Heart left ventricle (tissue), 13 donors: Measurements from ENCODE around the gene MTARC2.

Experiments used
- POLR2A ChIP-seq, 2 donors: fragments of 450-650 bp; IDR thresholded peaks; one replicate each; pipeline ENCODE4 v1.6.1; 2017; ENCODE audit warnings: antibody characterized with exemption in 2 of 2, mild to moderate bottlenecking in 2 of 2, moderate library complexity in 2 of 2
- TF ChIP-seq, protein P1 (sequence below), 12 donors: fragments of 200-600 bp; sonication (generic) in 4 of 12; IDR thresholded peaks; one replicate each; pipeline versions ENCODE4 v1.5.0 to v1.8.0; 2018 to 2022; ENCODE audit warnings: antibody characterized with exemption in 12 of 12, mild to moderate bottlenecking in 5 of 12
- donor health status: ischemic (EF 13 %, LVEDD 7.1; RV severe dilation, severe dysfunction).
- donor health status: DM: no; HTN: yes; CAD: no.
- donor health status: DM: no; HTN: no; CAD: no.
- donor health status: ischemic (EF 25% LVEDD 6.9; RV normal size, moderate dysfunction).
- donor health status: ischemic (EF 25% LVEDD 5.7; RV mildly dilated, moderate dysfunction).
- donor health status: ischemic (EF 35%, LVEDD 5.7; RV mildly dilated, moderate dysfunction).
- donor health status: nonischemic (EF 11% LVEDD 7.7; RV severe dilation, severe dysfunction).
- donor health status: DM: yes; HTN: yes; CAD: no.
- donor health status: PGD.
- donor health status: ischemic (EF 29% LVEDD 5.4; RV normal size, mild dysfunction).
- donor health status: nonischemic (EF 23%, LVEDD 6.1; RV moderate dilation, normal function).

DNA sequence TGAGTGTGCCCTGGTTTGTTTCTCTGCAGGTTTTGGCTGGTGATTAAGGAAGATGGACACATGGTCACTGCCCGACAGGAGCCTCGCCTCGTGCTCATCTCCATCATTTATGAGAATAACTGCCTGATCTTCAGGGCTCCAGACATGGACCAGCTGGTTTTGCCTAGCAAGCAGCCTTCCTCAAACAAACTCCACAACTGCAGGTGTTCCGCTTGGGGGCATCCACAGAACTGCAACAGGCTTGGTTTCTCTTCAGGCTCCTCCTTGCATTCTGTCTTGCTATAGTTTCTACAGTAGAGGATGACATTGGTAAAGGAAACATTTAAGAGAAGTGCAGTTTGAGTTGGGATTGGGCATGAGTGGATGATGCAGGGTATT is 6.8 kb downstream of the MTARC2 start:
- TF ChIP-seq, protein P1, sequence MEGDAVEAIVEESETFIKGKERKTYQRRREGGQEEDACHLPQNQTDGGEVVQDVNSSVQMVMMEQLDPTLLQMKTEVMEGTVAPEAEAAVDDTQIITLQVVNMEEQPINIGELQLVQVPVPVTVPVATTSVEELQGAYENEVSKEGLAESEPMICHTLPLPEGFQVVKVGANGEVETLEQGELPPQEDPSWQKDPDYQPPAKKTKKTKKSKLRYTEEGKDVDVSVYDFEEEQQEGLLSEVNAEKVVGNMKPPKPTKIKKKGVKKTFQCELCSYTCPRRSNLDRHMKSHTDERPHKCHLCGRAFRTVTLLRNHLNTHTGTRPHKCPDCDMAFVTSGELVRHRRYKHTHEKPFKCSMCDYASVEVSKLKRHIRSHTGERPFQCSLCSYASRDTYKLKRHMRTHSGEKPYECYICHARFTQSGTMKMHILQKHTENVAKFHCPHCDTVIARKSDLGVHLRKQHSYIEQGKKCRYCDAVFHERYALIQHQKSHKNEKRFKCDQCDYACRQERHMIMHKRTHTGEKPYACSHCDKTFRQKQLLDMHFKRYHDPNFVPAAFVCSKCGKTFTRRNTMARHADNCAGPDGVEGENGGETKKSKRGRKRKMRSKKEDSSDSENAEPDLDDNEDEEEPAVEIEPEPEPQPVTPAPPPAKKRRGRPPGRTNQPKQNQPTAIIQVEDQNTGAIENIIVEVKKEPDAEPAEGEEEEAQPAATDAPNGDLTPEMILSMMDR (IDR thresholded peaks at IDR 0.05), result no peak
- no peak for TF ChIP-seq POLR2A (IDR thresholded peaks at IDR 0.05)
